ENCODE results near the gene RASA3.

Gene RASA3

DNA sequence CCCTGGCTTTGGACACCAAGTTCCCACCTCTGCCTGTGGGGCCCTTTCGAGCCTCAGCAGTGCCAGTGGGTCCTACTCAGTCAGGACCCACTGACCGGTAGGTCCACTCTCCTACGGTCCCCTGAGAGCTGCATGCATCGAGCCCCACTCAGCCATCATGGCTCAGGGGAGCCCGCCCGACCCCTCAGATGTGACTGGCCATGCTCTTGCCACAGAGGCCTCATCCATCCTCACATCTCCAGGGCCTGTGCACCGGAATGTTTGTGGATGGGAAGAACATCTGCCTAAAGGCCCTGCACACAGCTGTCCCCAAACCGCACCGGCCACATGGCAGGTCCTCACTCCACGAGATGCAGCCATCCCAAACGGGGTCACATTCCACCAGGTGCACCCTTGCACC is 105.9 kb downstream of the RASA3 start:
- H3K9me3 ChIP-seq (ENCODE audit: insufficient read depth, low read length) = peaks cover 3% of the 10 kb centered on the region; the same call in 1 of the 2 replicates
- H3K4me1 ChIP-seq (ENCODE audit: low read length) = peaks cover 15% of the 10 kb centered on the region
- H4K20me1 ChIP-seq (ENCODE audit: insufficient read depth, low read length) = no peaks in the 10 kb centered on the region
- no peak overlapping the region for H3K4me3 ChIP-seq (ENCODE audit: low read length)
- H3K79me2 ChIP-seq (ENCODE audit: low read length) = no peaks in the 10 kb centered on the region
- no peak overlapping the region for H3K4me2 ChIP-seq (ENCODE audit: low read length)
- H3K36me3 ChIP-seq (replicated peaks; ENCODE audit: low read depth, low read length) = no peaks in the 10 kb centered on the region
- TF ChIP-seq, protein P1, sequence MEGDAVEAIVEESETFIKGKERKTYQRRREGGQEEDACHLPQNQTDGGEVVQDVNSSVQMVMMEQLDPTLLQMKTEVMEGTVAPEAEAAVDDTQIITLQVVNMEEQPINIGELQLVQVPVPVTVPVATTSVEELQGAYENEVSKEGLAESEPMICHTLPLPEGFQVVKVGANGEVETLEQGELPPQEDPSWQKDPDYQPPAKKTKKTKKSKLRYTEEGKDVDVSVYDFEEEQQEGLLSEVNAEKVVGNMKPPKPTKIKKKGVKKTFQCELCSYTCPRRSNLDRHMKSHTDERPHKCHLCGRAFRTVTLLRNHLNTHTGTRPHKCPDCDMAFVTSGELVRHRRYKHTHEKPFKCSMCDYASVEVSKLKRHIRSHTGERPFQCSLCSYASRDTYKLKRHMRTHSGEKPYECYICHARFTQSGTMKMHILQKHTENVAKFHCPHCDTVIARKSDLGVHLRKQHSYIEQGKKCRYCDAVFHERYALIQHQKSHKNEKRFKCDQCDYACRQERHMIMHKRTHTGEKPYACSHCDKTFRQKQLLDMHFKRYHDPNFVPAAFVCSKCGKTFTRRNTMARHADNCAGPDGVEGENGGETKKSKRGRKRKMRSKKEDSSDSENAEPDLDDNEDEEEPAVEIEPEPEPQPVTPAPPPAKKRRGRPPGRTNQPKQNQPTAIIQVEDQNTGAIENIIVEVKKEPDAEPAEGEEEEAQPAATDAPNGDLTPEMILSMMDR (IDR thresholded peaks at IDR 0.05; ENCODE audit: low read depth, low read length) = no peak
- no peak for TF ChIP-seq EZH2phosphoT487 (IDR thresholded peaks at IDR 0.05; ENCODE audit: low read depth)
- H3K9ac ChIP-seq (ENCODE audit: low read length) = no peak overlapping the region
- no peak overlapping the region for H2AFZ ChIP-seq (ENCODE audit: low read depth, low read length)
- no peak overlapping the region for H3K27ac ChIP-seq (ENCODE audit: low read length)
- H3K27me3 ChIP-seq (ENCODE audit: low read depth, low read length) = no peaks in the 10 kb centered on the region; the same call in 1 of the 2 replicates

DNA sequence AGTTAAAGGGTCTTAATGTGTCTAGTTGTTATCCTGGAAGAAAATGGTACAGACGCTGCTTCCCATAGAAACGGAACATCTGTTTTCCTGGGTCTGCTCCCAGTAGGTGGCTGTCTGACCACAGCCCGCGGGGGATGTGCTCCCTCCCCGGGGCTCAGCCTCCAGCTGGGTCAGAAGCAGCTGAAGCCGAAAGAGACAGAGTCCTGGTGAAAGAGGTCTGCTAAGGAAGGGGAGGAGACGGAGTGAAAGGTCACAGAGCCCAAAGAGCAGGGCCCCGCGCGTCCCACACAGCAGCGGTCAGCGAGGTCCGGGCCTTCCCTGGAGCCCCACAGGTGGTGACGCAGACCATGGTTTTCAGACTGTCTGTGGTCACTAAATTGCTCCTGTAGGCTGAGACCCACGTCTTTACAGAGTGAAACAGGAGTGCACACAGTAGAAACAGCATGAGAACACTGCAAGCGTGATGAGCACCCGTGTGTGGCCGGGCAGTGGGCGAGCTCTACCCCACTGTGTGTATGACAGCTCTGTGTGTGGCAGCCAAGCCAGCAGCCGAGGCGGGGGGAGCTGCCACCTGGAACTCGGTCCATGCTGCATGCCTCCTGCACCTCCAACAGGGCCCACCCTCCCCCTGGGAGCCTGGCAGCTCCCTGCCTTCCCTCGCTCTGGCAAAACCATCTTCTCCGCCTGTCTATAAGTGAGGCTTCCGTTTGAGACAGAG is 106.5 kb downstream of the RASA3 start:
- Histone ChIP-seq H3K27me3 (ENCODE audit: low read depth, low read length) (no peaks in the 10 kb centered on the region; the same call in 1 of the 2 replicates), H3K36me3 (replicated peaks; ENCODE audit: low read depth, low read length) (no peaks in the 10 kb centered on the region), H3K79me2 (ENCODE audit: low read length) (no peaks in the 10 kb centered on the region), H3K9me3 (ENCODE audit: insufficient read depth, low read length) (no peaks in the 10 kb centered on the region; the same call in 1 of the 2 replicates), H3K9ac (ENCODE audit: low read length) (no peak overlapping the region), H3K4me2 (ENCODE audit: low read length) (no peak overlapping the region), H4K20me1 (ENCODE audit: insufficient read depth, low read length) (no peaks in the 10 kb centered on the region), H3K4me3 (ENCODE audit: low read length) (no peak overlapping the region), H3K27ac (ENCODE audit: low read length) (no peak overlapping the region), H2AFZ (ENCODE audit: low read depth, low read length) (no peak overlapping the region), H3K4me1 (ENCODE audit: low read length) (peaks cover 15% of the 10 kb centered on the region)
- TF ChIP-seq EZH2phosphoT487 (IDR thresholded peaks at IDR 0.05; ENCODE audit: low read depth) = no peak
- TF ChIP-seq, protein P1 (IDR thresholded peaks at IDR 0.05; ENCODE audit: low read depth, low read length) = no peak

- H3K36me3 ChIP-seq (replicated peaks; ENCODE audit: low read depth, low read length) = no peaks in the 10 kb centered on the region
- H3K79me2 ChIP-seq (ENCODE audit: low read length) = no peaks in the 10 kb centered on the region
- H3K4me2 ChIP-seq (ENCODE audit: low read length) = peak overlapping the region; percentile 86
- H3K9me3 ChIP-seq (ENCODE audit: insufficient read depth, low read length) = no peaks in the 10 kb centered on the region; the same call in 1 of the 2 replicates
- no peak for TF ChIP-seq EZH2phosphoT487 (IDR thresholded peaks at IDR 0.05; ENCODE audit: low read depth)
- TF ChIP-seq, protein P1 (IDR thresholded peaks at IDR 0.05; ENCODE audit: low read depth, low read length) = no peak
- H2AFZ ChIP-seq (ENCODE audit: low read depth, low read length) = no peak overlapping the region
- H3K9ac ChIP-seq (ENCODE audit: low read length) = no peak overlapping the region
- H3K4me1 ChIP-seq (ENCODE audit: low read length) = peaks cover 15% of the 10 kb centered on the region
- H3K4me3 ChIP-seq (ENCODE audit: low read length) = no peak overlapping the region
- no peak overlapping the region for H3K27ac ChIP-seq (ENCODE audit: low read length)
- H4K20me1 ChIP-seq (ENCODE audit: insufficient read depth, low read length) = no peaks in the 10 kb centered on the region
- no peaks in the 10 kb centered on the region; the same call in 1 of the 2 replicates for H3K27me3 ChIP-seq (ENCODE audit: low read depth, low read length)
Measured at GRCh38 chr13:114025405-114025713, 107.1 kb downstream of the RASA3 start.

- Histone ChIP-seq H3K79me2 (ENCODE audit: low read length) (no peaks in the 10 kb centered on the region), H3K4me2 (ENCODE audit: low read length) (peak overlapping the region; percentile 86), H3K27me3 (ENCODE audit: low read depth, low read length) (no peaks in the 10 kb centered on the region; the same call in 1 of the 2 replicates), H3K27ac (ENCODE audit: low read length) (no peak overlapping the region), H2AFZ (ENCODE audit: low read depth, low read length) (peak overlapping the region; percentile 84), H3K9ac (ENCODE audit: low read length) (peak overlapping the region; percentile 41; the same call in 1 of the 2 replicates), H4K20me1 (ENCODE audit: insufficient read depth, low read length) (no peaks in the 10 kb centered on the region), H3K4me3 (ENCODE audit: low read length) (peak overlapping the region; percentile 66), H3K9me3 (ENCODE audit: insufficient read depth, low read length) (no peaks in the 10 kb centered on the region; the same call in 1 of the 2 replicates), H3K4me1 (ENCODE audit: low read length) (peaks cover 15% of the 10 kb centered on the region), H3K36me3 (replicated peaks; ENCODE audit: low read depth, low read length) (no peaks in the 10 kb centered on the region)
- TF ChIP-seq, protein P1 (IDR thresholded peaks at IDR 0.05; ENCODE audit: low read depth, low read length) = no peak
- no peak for TF ChIP-seq EZH2phosphoT487 (IDR thresholded peaks at IDR 0.05; ENCODE audit: low read depth)
Measured at GRCh38 chr13:114024603-114025404, 107.6 kb downstream of the RASA3 start.

All from OCI-LY3 (cell line).